NB4 (cell line): ENCODE results near the gene CILP2.

Experiments
- CTCF ChIP-seq: IDR thresholded peaks from one replicate; pipeline ENCODE4 v1.5.1; 2012; ENCODE audit warnings: low read depth, low read length
- POLR2A ChIP-seq: IDR thresholded peaks from 2 replicates; pipeline ENCODE4 v1.6.1; 2011; ENCODE audit warnings: mild to moderate bottlenecking; ENCODE audit not compliant: insufficient read length; ENCODE audit errors: extremely low read depth

GRCh38 chr19:19591133-19591825, 53.2 kb downstream of the CILP2 start:
- TF ChIP-seq CTCF (no peak), POLR2A (no peak)
